Measurements from ENCODE around the gene MYRFL. TPM values are rescaled to one million over a fixed set of nuclear protein-coding genes. Genes with fewer than 3 reads are reported as not detected.
"Not testable (repeated sequence)": the region's sequence is repeated elsewhere in the genome, so short reads cannot be mapped to it uniquely, and the experiment has no call there.

The MYRFL gene
- polyA plus RNA-seq, 1 donor: 0.25 TPM

DNA sequence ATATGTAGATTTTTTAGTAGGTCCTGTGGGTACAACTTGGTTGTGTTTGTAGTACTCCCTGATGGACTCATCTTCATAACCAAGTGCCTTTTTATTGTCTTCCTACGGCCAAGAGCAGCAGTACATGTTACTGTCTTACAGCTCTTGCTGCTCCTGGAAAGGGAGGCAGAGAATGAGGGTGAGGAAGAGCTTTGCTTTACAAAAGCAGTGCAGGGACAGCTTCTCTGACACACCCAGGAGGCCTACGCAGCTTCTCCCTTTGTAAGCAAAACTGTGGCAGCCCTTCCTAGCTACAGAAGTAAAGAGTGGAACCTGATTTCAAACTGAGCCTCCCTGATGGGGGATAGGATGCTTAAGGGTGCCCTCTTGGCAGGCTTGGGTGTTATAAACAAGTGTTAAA, 18.6 kb downstream of the MYRFL start:
- DNase-seq (ENCODE audit: low read depth): no peak

- no peak for DNase-seq (ENCODE audit: low read depth)
Measured at GRCh38 chr12:69844416-69844815, 19.4 kb downstream of the MYRFL start.

GRCh38 chr12:69844836-69845235, 19.8 kb downstream of the MYRFL start:
- DNase-seq (ENCODE audit: low read depth): no peak

GRCh38 chr12:69846976-69847375, 21.9 kb downstream of the MYRFL start:
- no peak for DNase-seq (ENCODE audit: low read depth)

- DNase-seq (ENCODE audit: low read depth): no peak
Measured at GRCh38 chr12:69851976-69852375, 26.9 kb downstream of the MYRFL start.

DNA sequence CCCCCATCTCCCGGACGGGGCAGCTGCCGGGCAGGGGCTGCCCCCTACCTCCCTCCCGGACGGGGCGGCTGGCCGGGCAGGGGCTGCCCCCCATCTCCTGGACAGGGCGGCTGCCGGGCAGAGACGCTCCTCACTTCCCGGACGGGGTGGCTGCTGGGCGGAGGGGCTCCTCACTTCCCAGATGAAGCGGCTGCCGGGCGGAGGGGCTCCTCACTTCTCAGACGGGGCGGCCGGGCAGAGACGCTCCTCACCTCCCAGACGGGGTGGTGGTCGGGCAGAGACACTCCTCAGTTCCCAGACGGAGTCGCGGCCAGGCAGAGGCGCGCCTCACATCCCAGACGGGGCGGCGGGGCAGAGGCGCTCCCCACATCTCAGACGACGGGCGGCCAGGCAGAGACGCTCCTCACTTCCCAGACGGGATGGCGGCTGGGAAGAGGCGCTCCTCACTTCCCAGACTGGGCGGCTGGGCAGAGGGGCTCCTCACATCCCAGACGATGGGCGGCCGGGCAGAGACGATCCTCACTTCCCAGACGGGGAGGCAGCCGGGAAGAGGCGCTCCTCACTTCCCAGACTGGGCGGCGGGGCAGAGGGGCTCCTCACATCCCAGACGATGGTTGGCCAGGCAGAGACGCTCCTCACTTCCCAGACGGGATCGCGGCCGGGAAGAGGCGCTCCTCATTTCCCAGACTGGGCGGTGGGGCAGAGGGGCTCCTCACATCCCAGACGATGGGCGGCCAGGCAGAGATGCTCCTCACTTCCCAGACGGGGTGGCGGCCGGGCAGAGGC, 28.3 kb downstream of the MYRFL start:
- not testable (repeated sequence) for DNase-seq (ENCODE audit: low read depth)

DNA sequence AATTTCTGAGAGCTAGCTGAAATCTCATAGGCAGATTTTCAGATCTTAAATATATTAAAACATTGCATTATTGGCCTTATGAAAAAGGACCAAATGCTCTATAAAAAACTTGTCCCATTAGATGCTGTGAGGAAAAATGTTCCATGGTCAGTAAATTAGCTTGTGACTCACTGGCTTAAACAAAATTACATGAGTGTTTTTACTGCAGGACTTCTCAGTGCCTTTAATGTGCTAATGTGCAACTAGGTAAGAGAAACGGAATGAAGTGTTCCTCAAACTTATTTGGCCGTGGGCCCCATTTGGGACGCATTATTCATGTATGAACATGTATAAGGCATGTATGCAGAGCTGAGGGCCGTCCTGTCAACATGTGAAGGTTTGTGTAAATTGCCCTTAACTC, 41.7 kb downstream of the MYRFL start:
- DNase-seq (ENCODE audit: low read depth): no peak

GRCh38 chr12:69868695-69869094, 43.7 kb downstream of the MYRFL start:
- DNase-seq (ENCODE audit: low read depth): no peak

DNA sequence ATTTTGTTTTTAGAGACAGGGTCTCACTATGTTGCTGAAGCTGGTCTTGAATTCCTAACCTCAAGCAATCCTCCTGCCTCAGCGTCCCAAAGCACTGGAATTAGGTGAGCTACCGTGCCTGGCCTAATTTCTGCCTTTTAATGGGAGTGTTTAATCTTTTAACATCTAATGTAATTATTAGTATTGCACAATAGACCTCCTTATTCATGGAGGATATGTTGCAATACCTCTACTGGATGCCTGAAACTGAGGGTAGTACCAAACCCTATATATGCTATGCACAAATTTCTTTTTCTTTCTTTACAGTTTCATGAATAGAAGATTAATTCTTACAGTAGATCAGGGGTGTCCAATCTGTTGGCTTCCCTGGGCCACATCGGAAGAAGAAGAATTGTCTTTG, 47.8 kb downstream of the MYRFL start:
- no peak for DNase-seq (ENCODE audit: low read depth)

DNA sequence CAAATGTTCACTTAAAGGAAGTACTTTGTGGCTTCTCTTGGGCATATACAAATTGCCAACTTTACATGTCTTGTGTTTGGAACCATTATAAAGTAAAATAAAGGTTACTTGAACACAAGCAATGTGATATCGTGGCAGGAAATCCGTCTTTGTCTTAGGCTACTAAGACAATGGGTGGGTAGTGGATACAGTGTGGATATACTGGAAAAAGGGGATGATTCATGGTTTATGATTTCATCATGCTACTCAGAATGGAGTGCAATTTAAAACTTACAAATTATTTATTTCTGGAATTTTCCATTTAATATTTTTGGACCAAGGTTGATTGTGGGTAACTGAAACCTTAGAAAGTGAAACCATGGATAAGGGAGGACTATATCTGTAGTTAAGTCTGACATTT, 48.4 kb downstream of the MYRFL start:
- no peak for DNase-seq (ENCODE audit: low read depth)

- no peak for DNase-seq (ENCODE audit: low read depth)
Measured at GRCh38 chr12:69874606-69875005, 49.6 kb downstream of the MYRFL start.

- DNase-seq (ENCODE audit: low read depth): no peak
Measured at GRCh38 chr12:69875416-69875935, 50.4 kb downstream of the MYRFL start.

DNA sequence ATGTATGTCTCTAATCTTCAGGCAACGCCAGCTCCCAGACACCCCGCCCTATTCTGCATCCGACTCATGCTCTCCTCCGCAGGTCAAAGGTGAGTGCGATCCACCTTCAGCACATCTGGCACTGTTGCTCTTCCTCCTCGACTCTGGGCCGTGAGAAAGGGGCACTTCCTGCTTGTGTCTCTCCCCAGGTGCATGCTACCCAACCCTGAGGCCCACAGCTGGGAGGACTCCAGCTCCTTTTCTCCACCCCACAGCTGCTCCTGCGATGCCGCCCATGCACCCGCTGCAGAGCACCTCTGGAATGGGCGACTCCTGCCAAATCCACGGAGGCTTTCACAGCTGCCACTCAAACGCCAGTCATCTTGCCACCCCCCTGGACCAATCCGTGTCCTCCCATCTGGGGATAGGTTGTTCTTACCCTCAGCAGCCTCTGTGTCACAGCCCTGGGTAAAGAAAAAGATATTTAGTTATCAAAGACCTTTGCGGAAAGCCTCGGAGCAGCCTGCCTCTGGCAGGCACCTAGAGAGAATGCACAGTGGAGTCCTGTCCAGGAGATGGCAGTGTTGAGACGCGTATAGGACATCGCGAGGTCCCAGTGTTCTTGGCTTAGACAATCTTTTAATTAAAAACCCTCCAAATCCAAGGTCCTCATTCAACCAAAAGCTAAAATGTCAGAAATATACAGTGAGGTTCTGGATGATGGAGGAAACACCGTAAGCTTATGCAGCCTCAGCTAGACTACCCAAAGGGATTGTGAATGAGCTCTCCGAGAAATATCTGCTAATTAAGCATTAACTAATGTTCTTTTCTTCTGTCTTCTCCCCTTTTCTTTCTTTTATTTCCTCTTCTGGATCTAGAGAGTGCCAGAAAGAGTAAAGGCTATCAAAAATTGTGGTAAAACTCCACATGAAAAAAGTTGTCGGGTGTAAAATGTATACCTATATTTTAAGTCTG, 54.3 kb downstream of the MYRFL start:
- peak; percentile 72 for DNase-seq (ENCODE audit: low read depth)

GRCh38 chr12:69880571-69880970, 55.5 kb downstream of the MYRFL start:
- DNase-seq (ENCODE audit: low read depth): no peak

DNA sequence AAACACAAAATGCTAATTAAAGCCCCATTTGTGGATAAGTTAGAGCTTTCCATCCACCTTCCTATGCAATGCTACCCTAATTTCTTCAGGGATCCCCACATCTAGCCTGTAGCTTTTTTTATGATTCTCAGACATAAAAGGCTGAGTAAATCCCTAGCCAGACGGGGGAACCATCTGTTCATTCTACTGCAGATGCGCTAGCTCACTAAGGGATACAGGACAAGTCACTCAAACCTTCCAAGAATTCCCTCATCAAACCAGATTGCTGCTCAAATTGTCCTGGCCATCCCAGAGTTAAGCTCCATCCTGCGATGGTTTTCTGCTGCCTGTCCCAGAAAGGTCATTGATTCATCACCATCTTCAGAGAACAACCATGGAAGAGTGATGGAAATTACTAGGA, 56.7 kb downstream of the MYRFL start:
- no peak for DNase-seq (ENCODE audit: low read depth)

DNA sequence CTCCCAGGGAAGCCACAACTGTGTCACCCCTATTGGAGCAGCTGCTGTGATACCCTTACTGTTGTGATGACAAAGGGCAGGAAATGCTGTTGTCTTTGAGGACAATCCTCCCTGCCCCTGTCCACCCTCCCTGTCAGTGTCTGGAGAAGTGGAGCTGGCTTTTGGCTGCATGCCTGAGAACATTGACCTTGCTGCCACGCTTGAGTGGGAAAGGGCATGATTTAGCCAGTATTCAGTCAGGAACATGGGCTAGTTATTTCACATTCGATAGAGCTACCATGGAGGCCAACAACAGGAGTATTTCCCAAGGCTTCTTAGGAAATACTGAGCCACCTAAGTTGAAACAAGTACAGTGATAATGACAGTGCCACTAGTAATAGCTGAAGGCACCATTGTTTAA, 59.4 kb downstream of the MYRFL start:
- no peak for DNase-seq (ENCODE audit: low read depth)

DNA sequence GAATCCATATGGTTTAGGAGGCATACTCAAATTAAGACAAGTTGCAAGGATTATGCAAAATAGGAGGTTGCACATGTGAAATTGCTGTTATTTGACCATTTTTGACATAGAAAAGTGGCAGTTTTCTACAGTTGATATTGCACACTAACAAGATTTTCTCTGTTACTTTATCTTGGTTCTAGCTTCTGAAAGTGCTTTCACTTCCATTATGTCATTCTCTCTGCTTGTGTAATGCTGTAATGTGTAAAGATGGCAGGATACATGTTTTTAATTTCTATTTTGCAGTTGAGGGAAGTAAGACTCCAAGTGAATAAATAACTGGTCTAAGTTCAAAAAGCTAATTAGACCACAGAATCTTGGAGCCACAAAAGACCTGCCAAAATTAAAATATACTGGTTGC, 60.6 kb downstream of the MYRFL start:
- no peak for DNase-seq (ENCODE audit: low read depth)

DNA sequence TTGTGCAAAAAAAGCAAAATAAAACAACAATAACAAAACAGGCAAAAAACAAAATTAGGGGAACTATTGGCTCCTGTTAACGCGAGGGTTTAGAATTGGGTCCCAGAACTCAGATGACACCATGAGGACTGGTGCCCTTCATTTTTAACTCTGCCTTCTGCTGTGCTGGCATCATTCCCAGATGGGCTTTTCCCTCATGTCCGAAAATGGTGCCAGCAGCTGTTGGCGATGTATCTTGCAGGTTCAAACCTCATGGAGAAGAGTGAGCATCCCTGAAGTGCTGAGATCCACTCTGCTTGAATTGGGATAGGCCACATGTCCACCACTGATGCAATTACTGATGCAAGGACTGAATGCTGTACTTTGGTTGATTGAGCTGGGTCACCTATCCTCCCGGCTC, 61.1 kb downstream of the MYRFL start:
- DNase-seq (ENCODE audit: low read depth): no peak

DNA sequence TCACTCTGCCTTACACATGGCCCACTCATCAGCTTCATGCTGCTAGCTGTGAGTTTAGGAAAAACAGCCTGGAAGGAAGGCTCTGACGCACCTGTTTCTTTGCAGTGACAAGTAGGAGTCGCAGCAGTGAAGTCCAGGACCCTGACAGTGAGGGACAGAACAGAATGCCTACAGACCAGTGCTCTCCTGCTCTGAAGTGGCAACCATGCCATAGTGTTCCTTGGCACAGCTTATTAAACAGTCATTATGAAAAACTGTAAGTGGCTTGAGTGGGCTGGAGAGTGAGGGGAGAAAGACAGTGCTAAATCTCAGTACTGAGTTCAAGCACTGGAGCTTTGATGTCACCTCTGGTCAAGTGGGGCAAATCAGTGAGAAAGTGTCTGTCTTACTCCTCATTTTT, 61.7 kb downstream of the MYRFL start:
- no peak for DNase-seq (ENCODE audit: low read depth)

DNA sequence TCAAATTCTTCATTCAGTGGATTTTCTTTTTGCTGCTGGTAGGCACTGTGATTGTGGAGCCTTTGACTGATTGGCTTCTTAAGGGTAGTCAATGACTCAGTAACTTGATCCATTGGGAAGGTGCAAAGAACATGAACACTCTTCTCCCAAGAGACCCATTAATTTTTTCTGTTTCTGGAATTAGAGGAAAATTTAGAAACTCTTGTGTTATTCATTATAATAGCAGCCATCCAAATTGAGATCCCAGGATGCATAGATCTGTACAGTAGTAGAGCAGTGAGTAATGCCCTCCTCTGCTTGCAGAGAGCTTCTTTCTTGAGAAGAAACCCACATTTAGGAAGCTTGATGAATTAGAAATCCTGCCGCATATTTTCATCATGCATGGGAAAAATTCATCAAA, 63.9 kb downstream of the MYRFL start:
- no peak for DNase-seq (ENCODE audit: low read depth)

DNA sequence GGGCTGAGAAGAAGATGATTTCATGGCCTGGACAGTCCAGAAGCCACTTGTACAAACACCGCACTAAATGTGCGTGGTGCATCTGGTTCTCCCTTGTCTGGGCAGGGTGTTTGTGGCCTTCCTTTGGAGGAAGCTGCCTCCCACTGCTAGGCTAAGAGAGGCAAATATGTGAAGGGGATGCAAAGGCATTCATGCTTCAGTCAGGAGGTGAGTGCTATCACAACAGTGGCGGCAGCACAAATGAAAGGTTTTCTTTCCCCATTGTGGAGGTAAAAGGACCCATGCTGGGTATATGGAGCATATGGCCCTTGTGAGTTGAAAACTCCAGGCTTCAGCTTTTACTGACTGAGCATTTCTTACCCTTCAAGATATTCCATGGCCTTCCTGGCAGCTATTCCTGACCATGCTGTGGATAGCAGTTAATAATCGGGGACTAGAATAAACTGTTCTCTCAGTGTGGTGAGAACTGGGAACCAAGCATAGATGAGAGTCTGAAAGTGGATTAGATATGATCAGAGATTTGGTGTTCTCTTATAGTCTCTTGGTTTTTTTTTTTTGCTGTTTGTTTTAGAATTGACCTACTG, 69.9 kb downstream of the MYRFL start:
- DNase-seq (ENCODE audit: low read depth): no peak

DNA sequence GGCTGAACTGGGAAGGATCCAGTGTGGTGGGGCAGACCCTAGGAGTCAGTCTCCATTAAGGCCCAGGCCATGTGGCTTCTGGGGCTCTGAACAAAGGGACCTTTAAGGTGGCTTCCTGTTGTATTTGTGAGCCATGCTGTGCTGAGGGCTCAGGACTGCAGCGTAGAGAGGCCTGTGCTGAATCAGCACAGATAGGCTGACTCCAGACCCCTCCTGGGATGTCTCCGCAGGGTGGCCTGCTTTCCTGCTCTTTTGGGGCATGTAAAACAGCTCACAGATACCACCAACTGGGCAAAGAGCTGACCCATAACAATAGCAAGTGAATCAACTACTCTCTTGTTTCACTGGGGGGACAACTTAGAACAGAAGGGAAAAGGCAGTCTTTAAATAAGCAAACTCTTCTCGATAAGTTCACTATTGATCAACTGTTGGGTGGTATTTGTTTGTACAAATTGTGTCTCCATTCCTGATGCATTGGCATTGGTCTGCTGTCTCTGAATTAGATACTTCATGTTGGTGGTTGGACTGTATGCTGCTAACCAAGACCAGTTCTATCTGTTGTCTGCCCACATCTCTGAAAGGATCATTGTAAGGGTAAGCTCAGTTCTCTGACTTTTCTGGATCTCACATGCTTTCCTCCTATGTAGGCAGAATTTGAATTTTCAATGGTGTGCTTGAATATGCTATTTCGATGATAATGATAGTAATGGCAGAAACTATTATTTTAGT, 71.8 kb downstream of the MYRFL start:
- no peak for DNase-seq (ENCODE audit: low read depth)
